ENCODE results near the gene HOXB2.

Gene HOXB2

GRCh38 chr17:48569674-48570324 lies 24.9 kb upstream of the HOXB2 start:
- Histone ChIP-seq H3K4me1 (ENCODE audit: insufficient read depth, low read length) (no peaks in the 10 kb centered on the region), H3K27me3 (ENCODE audit: insufficient read depth, low read length, poor library complexity) (peaks cover 49% of the 10 kb centered on the region), H2AFZ (ENCODE audit: low read depth, low read length) (no peak overlapping the region)

GRCh38 chr17:48569240-48569582 lies 24.3 kb upstream of the HOXB2 start:
- no peak overlapping the region for H3K9ac ChIP-seq (ENCODE audit: low read depth, low read length)
- peaks cover 44% of the 10 kb centered on the region for H3K27me3 ChIP-seq (ENCODE audit: insufficient read depth, low read length, poor library complexity)
- H4K20me1 ChIP-seq (ENCODE audit: insufficient read depth, low read length): no peaks in the 10 kb centered on the region

More at GRCh38 chr17:48569674-48570324, 24.9 kb upstream of the HOXB2 start:
- no peak for TF ChIP-seq EZH2 (IDR thresholded peaks at IDR 0.05; ENCODE audit: borderline replicate concordance, low read depth, low read length, severe bottlenecking)
- TF ChIP-seq CTCF (IDR thresholded peaks at IDR 0.05; ENCODE audit: borderline replicate concordance, extremely low read depth, low read length, poor library complexity, severe bottlenecking): no peak
- DNase-seq (no peak), ATAC-seq (ENCODE audit: insufficient read depth, low read depth) (no peak)
- H3K79me2 ChIP-seq (ENCODE audit: insufficient read depth, low read length): no peaks in the 10 kb centered on the region
- no peak overlapping the region for H3K9ac ChIP-seq (ENCODE audit: low read depth, low read length)
- no peaks in the 10 kb centered on the region for H3K36me3 ChIP-seq (ENCODE audit: insufficient read depth, low read length)
- no peaks in the 10 kb centered on the region for H3K9me3 ChIP-seq (ENCODE audit: insufficient read depth, low read length, severe bottlenecking)
- H3K27ac ChIP-seq (ENCODE audit: low read length): no peak overlapping the region
- H3K4me3 ChIP-seq (ENCODE audit: low read depth in 1 of 2, low read length in 2 of 2): no peak overlapping the region
- H4K20me1 ChIP-seq (ENCODE audit: insufficient read depth, low read length): no peaks in the 10 kb centered on the region
- no peak overlapping the region for H3K4me2 ChIP-seq (ENCODE audit: insufficient read depth, low read length)

GRCh38 chr17:48568499-48569239 lies 23.8 kb upstream of the HOXB2 start:
- Histone ChIP-seq H2AFZ (ENCODE audit: low read depth, low read length) (no peak overlapping the region), H3K9me3 (ENCODE audit: insufficient read depth, low read length, severe bottlenecking) (no peaks in the 10 kb centered on the region), H4K20me1 (ENCODE audit: insufficient read depth, low read length) (peaks cover 1% of the 10 kb centered on the region; the same call in 1 of the 2 replicates), H3K36me3 (ENCODE audit: insufficient read depth, low read length) (no peaks in the 10 kb centered on the region), H3K27ac (ENCODE audit: low read length) (no peak overlapping the region), H3K9ac (ENCODE audit: low read depth, low read length) (no peak overlapping the region), H3K79me2 (ENCODE audit: insufficient read depth, low read length) (no peaks in the 10 kb centered on the region), H3K4me3 (ENCODE audit: low read depth in 1 of 2, low read length in 2 of 2) (no peak overlapping the region), H3K27me3 (ENCODE audit: insufficient read depth, low read length, poor library complexity) (peaks cover 43% of the 10 kb centered on the region), H3K4me2 (ENCODE audit: insufficient read depth, low read length) (no peak overlapping the region), H3K4me1 (ENCODE audit: insufficient read depth, low read length) (no peaks in the 10 kb centered on the region)
- TF ChIP-seq CTCF (IDR thresholded peaks at IDR 0.05; ENCODE audit: borderline replicate concordance, extremely low read depth, low read length, poor library complexity, severe bottlenecking) (no peak), EZH2 (IDR thresholded peaks at IDR 0.05; ENCODE audit: borderline replicate concordance, low read depth, low read length, severe bottlenecking) (no peak)
- no peak for DNase-seq
- no peak for ATAC-seq (ENCODE audit: insufficient read depth, low read depth)

More at GRCh38 chr17:48569240-48569582, 24.3 kb upstream of the HOXB2 start:
- TF ChIP-seq EZH2 (IDR thresholded peaks at IDR 0.05; ENCODE audit: borderline replicate concordance, low read depth, low read length, severe bottlenecking): no peak
- no peak for TF ChIP-seq CTCF (IDR thresholded peaks at IDR 0.05; ENCODE audit: borderline replicate concordance, extremely low read depth, low read length, poor library complexity, severe bottlenecking)
- Histone ChIP-seq H3K36me3 (ENCODE audit: insufficient read depth, low read length) (no peaks in the 10 kb centered on the region), H3K79me2 (ENCODE audit: insufficient read depth, low read length) (no peaks in the 10 kb centered on the region), H3K27ac (ENCODE audit: low read length) (no peak overlapping the region), H3K4me3 (ENCODE audit: low read depth in 1 of 2, low read length in 2 of 2) (no peak overlapping the region), H3K9me3 (ENCODE audit: insufficient read depth, low read length, severe bottlenecking) (no peaks in the 10 kb centered on the region), H3K4me2 (ENCODE audit: insufficient read depth, low read length) (no peak overlapping the region), H3K4me1 (ENCODE audit: insufficient read depth, low read length) (no peaks in the 10 kb centered on the region), H2AFZ (ENCODE audit: low read depth, low read length) (no peak overlapping the region)
- ATAC-seq (ENCODE audit: insufficient read depth, low read depth) (no peak), DNase-seq (no peak)

Measured in DND-41 (cell line).